ENCODE measurements around the gene NUFIP2.

DNA sequence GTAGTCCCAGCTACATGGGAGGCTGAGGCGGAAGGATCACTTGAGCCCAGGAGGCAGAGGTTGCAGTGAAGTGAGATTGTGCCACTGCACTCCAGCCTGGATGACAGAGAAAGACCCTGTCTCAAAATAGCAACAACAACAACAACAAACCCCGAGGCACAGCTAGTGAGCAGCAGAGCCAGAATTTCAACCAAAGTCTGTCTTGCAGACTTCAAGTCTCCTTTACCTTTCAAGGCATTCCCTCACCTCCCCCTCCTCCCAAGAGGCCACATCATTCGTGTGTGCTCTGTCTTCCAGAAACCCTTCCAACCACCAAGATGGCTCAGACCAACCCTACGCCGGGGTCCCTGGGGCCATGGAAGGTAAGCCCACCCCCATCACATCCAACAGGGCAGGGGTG lies 45.1 kb downstream of the NUFIP2 start:
- no peak for TF ChIP-seq CTCF (IDR thresholded peaks at IDR 0.05; ENCODE audit: low read depth, low read length, poor library complexity, severe bottlenecking)
- no peak for TF ChIP-seq EZH2phosphoT487 (IDR thresholded peaks at IDR 0.05; ENCODE audit: borderline replicate concordance, low read length)
